Keratinocyte (primary cell): ENCODE results near the gene GDF11. TPM values are rescaled to one million over a fixed set of nuclear protein-coding genes. Genes with fewer than 3 reads are reported as not detected.

Experiments
- DNase-seq: peaks from one replicate; pipeline ENCODE4 v3.0.0-alpha.2; 2011; ENCODE audit warnings: low read depth, missing footprints, low spot score
- FAIRE-seq: peaks from 2 replicates; lab custom pipeline; 2011; peaks lifted over from hg19 to GRCh38; lab: Jason Lieb, UNC
- H2AFZ ChIP-seq: 2 replicates; pipeline ENCODE4 v1.6.0; 2012; ENCODE audit warnings: low read length, control low read depth, inconsistent platforms; ENCODE audit not compliant: control insufficient read depth
- H3K27ac ChIP-seq: 2 replicates; pipeline ENCODE4 v1.5.1; 2011; ENCODE audit warnings: low read length; ENCODE audit not compliant: control insufficient read depth, insufficient read depth
- H3K27me3 ChIP-seq: 3 replicates; pipeline ENCODE4 v1.6.0; 2011; ENCODE audit warnings: low read length; ENCODE audit not compliant: control insufficient read depth, insufficient read depth; ENCODE audit errors: extremely low read depth
- H3K36me3 ChIP-seq, 2 experiments: 2 replicates in 1 of 2; 3 replicates in 1 of 2; pipeline ENCODE4 v1.5.1; 2011; ENCODE audit warnings: low read length in 2 of 2, mild to moderate bottlenecking in 1 of 2; ENCODE audit not compliant: control insufficient read depth in 2 of 2, insufficient read depth in 2 of 2; ENCODE audit errors: extremely low read depth in 1 of 2
- H3K4me1 ChIP-seq: 3 replicates; pipeline ENCODE4 v1.5.1; 2011; ENCODE audit warnings: low read length; ENCODE audit not compliant: control insufficient read depth, insufficient read depth; ENCODE audit errors: extremely low read depth
- H3K4me2 ChIP-seq: 3 replicates; pipeline ENCODE4 v1.6.0; 2011; ENCODE audit warnings: low read depth, low read length; ENCODE audit not compliant: control insufficient read depth, insufficient read depth; ENCODE audit errors: extremely low read depth
- H3K4me3 ChIP-seq, 3 experiments: fragments of 200-600 bp in 1 of 3; sonication (generic) in 1 of 3; 2 replicates in 2 of 3; 3 replicates in 1 of 3; pipeline ENCODE4 v1.5.1; 2011 to 2016; ENCODE audit warnings: low read length in 3 of 3, mild to moderate bottlenecking in 3 of 3, control low read depth in 2 of 3, inconsistent platforms in 1 of 3, low read depth in 1 of 3, mixed read lengths in 1 of 3, mixed run types in 1 of 3, moderate library complexity in 1 of 3; ENCODE audit not compliant: control insufficient read depth in 2 of 3, insufficient read depth in 2 of 3; ENCODE audit errors: extremely low read depth in 1 of 3
- H3K79me2 ChIP-seq: 2 replicates; pipeline ENCODE4 v1.6.0; 2012; ENCODE audit warnings: low read length; ENCODE audit not compliant: control insufficient read depth, insufficient read depth
- H3K9ac ChIP-seq: 3 replicates; pipeline ENCODE4 v1.6.0; 2011; ENCODE audit warnings: low read length; ENCODE audit not compliant: control insufficient read depth, insufficient read depth; ENCODE audit errors: extremely low read depth
- H3K9me1 ChIP-seq: 3 replicates; pipeline ENCODE4 v1.6.0; 2011; ENCODE audit warnings: low read length; ENCODE audit not compliant: control insufficient read depth, insufficient read depth; ENCODE audit errors: extremely low read depth
- H3K9me3 ChIP-seq: 2 replicates; pipeline ENCODE4 v1.5.1; 2012; ENCODE audit warnings: low read depth, low read length; ENCODE audit not compliant: control insufficient read depth
- H4K20me1 ChIP-seq: 3 replicates; pipeline ENCODE4 v1.6.0; 2011; ENCODE audit warnings: low read length; ENCODE audit not compliant: control insufficient read depth, insufficient read depth; ENCODE audit errors: extremely low read depth
- CTCF ChIP-seq, 3 experiments: IDR thresholded peaks in 1 of 3; conservative IDR thresholded peaks in 1 of 3; optimal IDR thresholded peaks in 1 of 3; 2 replicates in 2 of 3; 3 replicates in 1 of 3; pipeline versions ENCODE3 to v1.5.1; 2011; ENCODE audit warnings: low read length in 3 of 3, mild to moderate bottlenecking in 3 of 3, moderate library complexity in 2 of 3, control low read depth in 1 of 3, inconsistent platforms in 1 of 3; ENCODE audit not compliant: insufficient read depth in 2 of 3; ENCODE audit errors: extremely low read depth in 1 of 3
- EZH2 ChIP-seq: IDR thresholded peaks from one replicate; pipeline ENCODE4 v1.6.1; 2012; ENCODE audit warnings: inconsistent platforms, mild to moderate bottlenecking, low read length, moderate library complexity
- dilution Hi-C: fragments of 300-500 bp; cut with MboI; formaldehyde crosslinking; loops from one replicate; pipeline ENCODE4 v1.7.0; 2020; ENCODE audit warnings: low sequenced_read_pairs; ENCODE audit not compliant: extremely low pct_ligation_motif_present
- polyA plus RNA-seq, 5 experiments: library from polyadenylated mRNA; depleted of rRNA in 3 of 5; stranded (reverse) in 3 of 5; stranded (forward) in 1 of 5; unstranded in 1 of 5; fragments of >200 nt; gene quantifications; 1 replicate in 1 of 5; 2 replicates in 3 of 5; 3 replicates in 1 of 5; pipeline versions ENCODE4 v1.2.1 to v1.2.3, GENCODE V29; 2011 to 2012; ENCODE audit warnings: missing spikeins in 2 of 5, low read depth in 1 of 5, low replicate concordance in 1 of 5

The GDF11 gene
- polyA plus RNA-seq, 1 donor (not counting 4 experiments of a cell fraction or from before 2014, with no cell fraction given), result 2.7 TPM

- H3K4me2 ChIP-seq, result no peak overlapping the region
- H3K79me2 ChIP-seq, result peaks cover 6% of the 10 kb centered on the region
- no peak overlapping the region for H3K27ac ChIP-seq
- H3K4me3 ChIP-seq, result no peak overlapping the region
- no peak overlapping the region for H2AFZ ChIP-seq
- H3K4me1 ChIP-seq, result no peaks in the 10 kb centered on the region
- DNase-seq (no peak), FAIRE-seq (no peak)
- TF ChIP-seq EZH2, result no peak
- TF ChIP-seq CTCF (optimal IDR thresholded peaks at IDR 0.05 in 1 of 3, IDR thresholded peaks at IDR 0.05 in 1 of 3, conservative IDR thresholded peaks at IDR 0.05 in 1 of 3; ENCODE audit: extremely low read depth in 1 of 3, insufficient read depth in 2 of 3, low read length in 3 of 3), result no peak
- no peaks in the 10 kb centered on the region for H3K9me3 ChIP-seq
- no peaks in the 10 kb centered on the region for H4K20me1 ChIP-seq
- H3K36me3 ChIP-seq, result peaks cover 6% of the 10 kb centered on the region in 2 experiments
- H3K9me1 ChIP-seq, result no peaks in the 10 kb centered on the region
- no peaks in the 10 kb centered on the region for H3K27me3 ChIP-seq
- dilution Hi-C loops, result no loop called here
- H3K9ac ChIP-seq, result no peak overlapping the region
Observed at GRCh38 chr12:55780685-55781084, 37.8 kb downstream of the GDF11 start.

DNA sequence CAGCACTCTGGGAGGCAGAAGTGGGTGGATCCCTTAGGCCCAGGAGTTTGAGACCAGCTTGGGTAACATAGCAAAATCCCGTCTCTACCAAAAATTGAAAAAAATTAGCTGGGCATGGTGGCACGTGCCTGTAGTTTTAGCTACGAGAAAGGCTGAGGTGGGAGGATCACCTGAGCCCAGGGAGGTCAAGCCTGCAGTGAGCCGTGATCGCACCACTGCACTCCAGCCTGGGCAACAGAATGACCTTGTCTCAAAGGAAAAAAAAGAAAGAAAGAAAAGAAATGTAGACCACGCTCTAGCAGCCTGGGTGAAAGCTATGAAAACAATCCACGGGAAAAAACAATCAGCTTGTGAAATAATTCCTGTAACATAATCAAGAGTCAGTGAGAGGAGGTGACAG is 45.6 kb downstream of the GDF11 start:
- peaks cover 2% of the 10 kb centered on the region for H3K79me2 ChIP-seq
- no peaks in the 10 kb centered on the region for H3K9me3 ChIP-seq
- H3K27me3 ChIP-seq, result no peaks in the 10 kb centered on the region
- H2AFZ ChIP-seq, result no peak overlapping the region
- H4K20me1 ChIP-seq, result no peaks in the 10 kb centered on the region
- H3K4me3 ChIP-seq, result no peak overlapping the region
- H3K4me2 ChIP-seq, result no peak overlapping the region
- H3K4me1 ChIP-seq, result no peaks in the 10 kb centered on the region
- no peak overlapping the region for H3K9ac ChIP-seq
- no peak for DNase-seq
- no peak overlapping the region for H3K27ac ChIP-seq
- H3K36me3 ChIP-seq, result peaks cover 22 to 24% of the 10 kb centered on the region in 2 experiments
- TF ChIP-seq EZH2 (no peak), CTCF (optimal IDR thresholded peaks at IDR 0.05 in 1 of 3, IDR thresholded peaks at IDR 0.05 in 1 of 3, conservative IDR thresholded peaks at IDR 0.05 in 1 of 3; ENCODE audit: extremely low read depth in 1 of 3, insufficient read depth in 2 of 3, low read length in 3 of 3) (no peak)
- dilution Hi-C loops, result no loop called here
- H3K9me1 ChIP-seq, result no peaks in the 10 kb centered on the region
- FAIRE-seq, result no peak
